Muscle layer of duodenum (tissue), 2 donors: ENCODE measurements around the gene KAZN.

Source experiments
- H3K27ac ChIP-seq: one replicate; pipeline ENCODE4 v1.7.0; 2013; ENCODE audit warnings: mild to moderate bottlenecking, low read length
- H3K27me3 ChIP-seq: one replicate; pipeline ENCODE4 v1.7.0; 2013; ENCODE audit warnings: low read depth, mild to moderate bottlenecking, control low read depth, low read length
- H3K36me3 ChIP-seq, 2 donors: one replicate each; pipeline ENCODE4 v1.7.0; 2013; ENCODE audit warnings: low read length in 2 of 2, control low read depth in 1 of 2, mild to moderate bottlenecking in 1 of 2; ENCODE audit not compliant: insufficient read depth in 2 of 2, control insufficient read depth in 1 of 2
- H3K4me1 ChIP-seq, 2 donors: one replicate each; pipeline ENCODE4 v1.7.0; 2013; ENCODE audit warnings: low read length in 2 of 2, mild to moderate bottlenecking in 2 of 2, control low read depth in 1 of 2, moderate library complexity in 1 of 2; ENCODE audit not compliant: insufficient read depth in 2 of 2, control insufficient read depth in 1 of 2
- H3K4me3 ChIP-seq, 2 donors: one replicate each; pipeline ENCODE4 v1.7.0; 2013; ENCODE audit warnings: low read length in 2 of 2, low read depth in 1 of 2, mild to moderate bottlenecking in 1 of 2
- H3K9me3 ChIP-seq, 2 donors: one replicate each; pipeline ENCODE4 v1.7.0; 2013; ENCODE audit warnings: low read length in 2 of 2, control low read depth in 1 of 2, mild to moderate bottlenecking in 1 of 2; ENCODE audit not compliant: control insufficient read depth in 1 of 2
- donor health status: healthy.

Gene KAZN

GRCh38 chr1:14681182-14681581, 82.7 kb downstream of the KAZN start:
- H3K4me3 ChIP-seq, result no peak overlapping the region
- no peaks in the 10 kb centered on the region for H3K27me3 ChIP-seq
- peaks cover 0 to 16% of the 10 kb centered on the region in 2 donors for H3K9me3 ChIP-seq
- no peak overlapping the region for H3K27ac ChIP-seq
- no peaks in the 10 kb centered on the region for H3K4me1 ChIP-seq
- no peaks in the 10 kb centered on the region for H3K36me3 ChIP-seq

- H3K27me3 ChIP-seq, result no peaks in the 10 kb centered on the region
- H3K4me3 ChIP-seq, result no peak overlapping the region
- no peaks in the 10 kb centered on the region for H3K36me3 ChIP-seq
- H3K9me3 ChIP-seq, result peaks cover 0 to 12% of the 10 kb centered on the region in 2 donors
- H3K4me1 ChIP-seq, result peaks cover 0 to 4% of the 10 kb centered on the region in 2 donors
- no peak overlapping the region for H3K27ac ChIP-seq
These were observed 84.6 kb downstream of the KAZN start for GRCh38 chr1:14682941-14683621.

- H3K27me3 ChIP-seq, result no peaks in the 10 kb centered on the region
These were observed 86.6 kb downstream of the KAZN start for GRCh38 chr1:14685078-14685477.

GRCh38 chr1:14686701-14687100, 88.2 kb downstream of the KAZN start:
- Histone ChIP-seq H3K27ac (no peak overlapping the region), H3K4me1 (peaks cover 0 to 4% of the 10 kb centered on the region in 2 donors), H3K36me3 (no peaks in the 10 kb centered on the region), H3K9me3 (peaks cover 0 to 12% of the 10 kb centered on the region in 2 donors), H3K4me3 (no peak overlapping the region), H3K27me3 (no peaks in the 10 kb centered on the region)

More at GRCh38 chr1:14685078-14685477, 86.6 kb downstream of the KAZN start:
- H3K4me3 ChIP-seq, result no peak overlapping the region
- no peaks in the 10 kb centered on the region for H3K36me3 ChIP-seq
- H3K9me3 ChIP-seq, result peaks cover 0 to 12% of the 10 kb centered on the region in 2 donors
- no peak overlapping the region for H3K27ac ChIP-seq
- H3K4me1 ChIP-seq, result peaks cover 0 to 4% of the 10 kb centered on the region in 2 donors

GRCh38 chr1:14687147-14687546, 88.7 kb downstream of the KAZN start:
- Histone ChIP-seq H3K4me3 (no peak overlapping the region), H3K27me3 (no peaks in the 10 kb centered on the region), H3K27ac (no peak overlapping the region)

GRCh38 chr1:14689996-14690615, 91.6 kb downstream of the KAZN start:
- Histone ChIP-seq H3K9me3 (peaks cover 0 to 4% of the 10 kb centered on the region in 2 donors), H3K27ac (no peak overlapping the region), H3K36me3 (no peaks in the 10 kb centered on the region), H3K4me1 (peaks cover 0 to 4% of the 10 kb centered on the region in 2 donors), H3K4me3 (no peak overlapping the region), H3K27me3 (no peaks in the 10 kb centered on the region)

More at GRCh38 chr1:14687147-14687546, 88.7 kb downstream of the KAZN start:
- Histone ChIP-seq H3K36me3 (no peaks in the 10 kb centered on the region), H3K4me1 (peaks cover 0 to 4% of the 10 kb centered on the region in 2 donors), H3K9me3 (peaks cover 0 to 12% of the 10 kb centered on the region in 2 donors)

- Histone ChIP-seq H3K36me3 (no peaks in the 10 kb centered on the region), H3K9me3 (no peaks in the 10 kb centered on the region), H3K4me3 (no peak overlapping the region), H3K27me3 (no peaks in the 10 kb centered on the region), H3K4me1 (no peaks in the 10 kb centered on the region), H3K27ac (no peak overlapping the region)
These were observed 95.5 kb downstream of the KAZN start for GRCh38 chr1:14693949-14694348.

- no peak overlapping the region for H3K27ac ChIP-seq
- H3K4me1 ChIP-seq, result no peaks in the 10 kb centered on the region
- no peaks in the 10 kb centered on the region for H3K36me3 ChIP-seq
- no peak overlapping the region for H3K4me3 ChIP-seq
- H3K9me3 ChIP-seq, result no peaks in the 10 kb centered on the region
- no peaks in the 10 kb centered on the region for H3K27me3 ChIP-seq
These were observed 96.1 kb downstream of the KAZN start for GRCh38 chr1:14694589-14694988.

GRCh38 chr1:14696761-14697160, 98.3 kb downstream of the KAZN start:
- H3K4me3 ChIP-seq, result no peak overlapping the region
- H3K9me3 ChIP-seq, result no peaks in the 10 kb centered on the region
- no peaks in the 10 kb centered on the region for H3K4me1 ChIP-seq
- H3K27ac ChIP-seq, result no peak overlapping the region
- H3K27me3 ChIP-seq, result no peaks in the 10 kb centered on the region
- H3K36me3 ChIP-seq, result no peaks in the 10 kb centered on the region

- H3K27me3 ChIP-seq, result no peaks in the 10 kb centered on the region
- H3K4me1 ChIP-seq, result no peaks in the 10 kb centered on the region
- no peak overlapping the region for H3K4me3 ChIP-seq
- H3K9me3 ChIP-seq, result no peaks in the 10 kb centered on the region
- H3K27ac ChIP-seq, result no peak overlapping the region
- no peaks in the 10 kb centered on the region for H3K36me3 ChIP-seq
These were observed 98.9 kb downstream of the KAZN start for GRCh38 chr1:14697353-14697752.

GRCh38 chr1:14698314-14698713, 99.8 kb downstream of the KAZN start:
- Histone ChIP-seq H3K27me3 (no peaks in the 10 kb centered on the region), H3K4me1 (no peaks in the 10 kb centered on the region), H3K27ac (no peak overlapping the region), H3K9me3 (no peaks in the 10 kb centered on the region), H3K4me3 (no peak overlapping the region), H3K36me3 (no peaks in the 10 kb centered on the region)
